ENCODE measurements around the gene KIAA1210. TPM values are rescaled to one million over a fixed set of nuclear protein-coding genes. Genes with fewer than 3 reads are reported as not detected.

KIAA1210 gene
- total and polyA plus RNA-seq, 2 of the 4 experiments (the other 2 are of a cell fraction): not detected

DNA sequence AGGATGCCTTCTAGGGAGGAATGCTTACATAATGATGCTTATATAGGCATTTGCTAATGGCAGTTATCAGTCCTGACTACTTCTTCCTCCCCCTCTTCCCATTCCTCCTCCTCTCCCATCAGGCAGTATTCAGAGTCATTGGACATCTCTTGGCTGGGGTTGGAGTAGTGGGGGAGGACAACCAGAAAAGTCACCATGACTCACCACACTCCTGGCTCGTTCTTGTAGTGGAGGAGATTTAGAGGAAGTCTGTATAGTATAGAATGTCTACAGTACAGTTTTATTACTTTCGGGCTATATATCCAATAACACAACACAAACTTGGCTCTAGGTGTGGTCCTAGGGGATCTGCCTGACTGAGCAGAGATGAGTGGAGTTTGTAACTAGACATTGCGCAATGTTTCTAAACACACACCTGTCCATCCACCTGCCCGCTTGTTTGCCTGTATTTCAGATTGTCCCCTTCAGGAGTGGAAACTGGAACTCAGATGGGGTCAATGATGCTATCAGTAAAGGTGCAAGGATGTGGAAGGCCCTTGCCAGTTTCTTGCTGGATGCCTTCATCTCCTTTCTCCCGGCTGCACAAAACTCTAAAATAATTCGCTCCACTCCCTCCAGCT is 27.9 kb upstream of the KIAA1210 start:
- H3K4me2 ChIP-seq (ENCODE audit: low read depth, low read length): no peak overlapping the region
- H3K4ac ChIP-seq (ENCODE audit: low read depth, low read length): no peak overlapping the region
- no peaks in the 10 kb centered on the region for H3K79me1 ChIP-seq (ENCODE audit: low read depth in 1 of 2, low read length in 2 of 2)
- POLR2A ChIA-PET (ENCODE audit: unreplicated experiment): no interaction called here
- no peak overlapping the region for H3K18ac ChIP-seq (ENCODE audit: low read depth, low read length)
- H3K23ac ChIP-seq (ENCODE audit: low read depth, low read length): no peak overlapping the region
- in situ Hi-C loops (cut with MboI; ENCODE audit: low sequenced_read_pairs) (no loop called here), dilution Hi-C loops (cut with HindIII; ENCODE audit: low sequenced_read_pairs, unreplicated experiment) (no loop called here), intact Hi-C loops (cut with micrococcal nuclease) (no loop called here)
- no peaks in the 10 kb centered on the region for H4K20me1 ChIP-seq (ENCODE audit: insufficient read depth, low read length)
- H2BK15ac ChIP-seq (ENCODE audit: low read depth, low read length): no peak overlapping the region
- no peak overlapping the region for H2BK20ac ChIP-seq (ENCODE audit: low read depth, low read length)
- no peak overlapping the region for H4K5ac ChIP-seq (ENCODE audit: low read depth, low read length)
- no peak overlapping the region for H2BK120ac ChIP-seq (ENCODE audit: low read depth, low read length)
- H2BK5ac ChIP-seq (ENCODE audit: low read depth, low read length, poor library complexity, severe bottlenecking): no peak overlapping the region
- no peak overlapping the region for H3K27ac ChIP-seq (ENCODE audit: insufficient read depth, low read length)
- DNase-seq (peak; percentile 40), ATAC-seq (ENCODE audit: low read depth) (no peak)
- H4K8ac ChIP-seq (ENCODE audit: low read depth in 2 of 2, low read length in 2 of 2): no peak overlapping the region
- no TSS peak for BruUV-seq (replicated peaks)
- H3K36me3 ChIP-seq (ENCODE audit: control insufficient read depth, insufficient read depth, low read length): no peaks in the 10 kb centered on the region
- no peak overlapping the region for H2AFZ ChIP-seq (replicated peaks; ENCODE audit: low read length, poor library complexity)
- WGBS, 2 experiments (ENCODE audit: extremely low coverage in 2 of 2, insufficient read length in 1 of 2): no CpG with 5 or more reads among the region's 6 CpGs
- peaks cover 10% of the 10 kb centered on the region for H3K27me3 ChIP-seq (ENCODE audit: control insufficient read depth, insufficient read depth, low read length)
- H4K91ac ChIP-seq (ENCODE audit: insufficient read depth, low read depth, low read length): no peak overlapping the region
- no peak overlapping the region for H3K56ac ChIP-seq (ENCODE audit: extremely low read depth, insufficient read depth, low read length)
- no peak overlapping the region for H2AK9ac ChIP-seq (replicated peaks; ENCODE audit: low read depth, low read length, poor library complexity)
- H3K9me1 ChIP-seq (ENCODE audit: insufficient read depth, low read length): no peaks in the 10 kb centered on the region
- H3K9me3 ChIP-seq (ENCODE audit: control insufficient read depth, insufficient read depth, low read length): no peaks in the 10 kb centered on the region
- H3K4me1 ChIP-seq (ENCODE audit: control insufficient read depth, insufficient read depth, low read length): no peaks in the 10 kb centered on the region
- no peak overlapping the region for H2AK5ac ChIP-seq (ENCODE audit: low read depth, low read length)
- no peak overlapping the region for H3K4me3 ChIP-seq (ENCODE audit: insufficient read depth, low read depth, low read length)
- CTCF ChIA-PET: interaction anchor here (0.5 kb wide), 1 partner anchor 300 kb away, joined by 3 read pairs; no protein-coding TSS in a partner anchor
- TF ChIP-seq MAFK (IDR thresholded peaks at IDR 0.05; ENCODE audit: low read depth, low read length): no peak
- TF ChIP-seq CEBPB (IDR thresholded peaks at IDR 0.05; ENCODE audit: low read depth, low read length): peak; percentile 93
- no peak overlapping the region for H3K14ac ChIP-seq (replicated peaks; ENCODE audit: low read depth, low read length)
- no peak overlapping the region for H3K9ac ChIP-seq (ENCODE audit: low read depth, low read length)

Measured in IMR-90 (cell line).